ENCODE results near the gene MGME1. TPM values are rescaled to one million over a fixed set of nuclear protein-coding genes. Genes with fewer than 3 reads are reported as not detected.

The MGME1 gene
- total and polyA plus RNA-seq, 2 donors: 22.9 to 23.1 TPM

DNA sequence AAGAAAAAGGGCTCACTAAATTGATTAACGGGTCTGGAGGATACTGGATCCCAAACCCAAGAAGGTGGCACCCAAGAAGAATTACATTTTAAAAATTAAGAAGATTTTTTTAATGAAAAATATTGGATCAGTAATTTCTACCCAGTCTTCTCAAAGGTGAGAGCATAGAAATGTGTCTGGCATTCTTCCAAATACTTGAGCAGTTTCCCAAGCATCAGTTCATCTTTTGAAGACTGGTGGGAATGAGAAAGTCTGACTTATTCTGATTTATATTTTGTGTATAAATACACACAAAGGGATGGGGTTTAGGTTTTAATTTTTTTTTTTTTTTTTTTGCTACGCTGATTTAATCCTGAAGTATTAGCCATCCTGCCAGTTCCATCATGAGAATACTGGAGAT lies 3.3 kb downstream of the MGME1 start:
- WGBS: 94% methylated on average over 2 of the region's 2 CpGs
- H3K27ac ChIP-seq (ENCODE audit: low read depth in 1 of 2, low read length in 1 of 2): no peak overlapping the region
- peaks cover 13 to 22% of the 10 kb centered on the region in 2 donors for H3K4me1 ChIP-seq (ENCODE audit: control insufficient read depth in 2 of 2, insufficient read depth in 2 of 2, low read length in 2 of 2)

GRCh38 chr20:17976305-17976704 lies 7.5 kb downstream of the MGME1 start:
- Histone ChIP-seq H3K4me1 (ENCODE audit: control insufficient read depth in 2 of 2, insufficient read depth in 2 of 2, low read length in 2 of 2) (peaks cover 9 to 18% of the 10 kb centered on the region in 2 donors), H3K36me3 (ENCODE audit: control insufficient read depth in 2 of 2, insufficient read depth in 2 of 2, low read length in 1 of 2) (peaks cover 16 to 21% of the 10 kb centered on the region in 2 donors), H3K9me3 (ENCODE audit: control insufficient read depth in 2 of 2, insufficient read depth in 1 of 2, low read length in 1 of 2) (no peaks in the 10 kb centered on the region), H3K27me3 (ENCODE audit: control insufficient read depth in 2 of 2, insufficient read depth in 1 of 2, low read length in 1 of 2) (no peaks in the 10 kb centered on the region), H3K4me3 (ENCODE audit: low read length in 2 of 2) (no peak overlapping the region), H3K27ac (ENCODE audit: low read depth in 1 of 2, low read length in 1 of 2) (no peak overlapping the region)
- no peak for DNase-seq (ENCODE audit: low read depth in 6 of 9, low spot score in 9 of 9)
- WGBS: 96% methylated on average over 6 of the region's 6 CpGs

More for the DNA sequence above, 3.3 kb downstream of the MGME1 start:
- peaks cover 5 to 6% of the 10 kb centered on the region in 2 donors for H3K36me3 ChIP-seq (ENCODE audit: control insufficient read depth in 2 of 2, insufficient read depth in 2 of 2, low read length in 1 of 2)
- no peaks in the 10 kb centered on the region for H3K9me3 ChIP-seq (ENCODE audit: control insufficient read depth in 2 of 2, insufficient read depth in 1 of 2, low read length in 1 of 2)
- H3K27me3 ChIP-seq (ENCODE audit: control insufficient read depth in 2 of 2, insufficient read depth in 1 of 2, low read length in 1 of 2): no peaks in the 10 kb centered on the region
- no peak for DNase-seq (ENCODE audit: low read depth in 6 of 9, low spot score in 9 of 9)
- H3K4me3 ChIP-seq (ENCODE audit: low read length in 2 of 2): peak overlapping the region; percentile 6

GRCh38 chr20:17985388-17986018 lies 16.7 kb downstream of the MGME1 start:
- Histone ChIP-seq H3K4me3 (ENCODE audit: low read length in 2 of 2) (no peak overlapping the region), H3K27ac (ENCODE audit: low read depth in 1 of 2, low read length in 1 of 2) (no peak overlapping the region), H3K4me1 (ENCODE audit: control insufficient read depth in 2 of 2, insufficient read depth in 2 of 2, low read length in 2 of 2) (no peaks in the 10 kb centered on the region), H3K27me3 (ENCODE audit: control insufficient read depth in 2 of 2, insufficient read depth in 1 of 2, low read length in 1 of 2) (no peaks in the 10 kb centered on the region), H3K36me3 (ENCODE audit: control insufficient read depth in 2 of 2, insufficient read depth in 2 of 2, low read length in 1 of 2) (peaks cover 13 to 34% of the 10 kb centered on the region in 2 donors), H3K9me3 (ENCODE audit: control insufficient read depth in 2 of 2, insufficient read depth in 1 of 2, low read length in 1 of 2) (no peaks in the 10 kb centered on the region)
- no peak for DNase-seq (ENCODE audit: low read depth in 6 of 9, low spot score in 9 of 9)
- WGBS: 98% methylated on average over 7 of the region's 7 CpGs

- Histone ChIP-seq H3K27me3 (ENCODE audit: control insufficient read depth in 2 of 2, insufficient read depth in 1 of 2, low read length in 1 of 2) (no peaks in the 10 kb centered on the region), H3K27ac (ENCODE audit: low read depth in 1 of 2, low read length in 1 of 2) (no peak overlapping the region), H3K36me3 (ENCODE audit: control insufficient read depth in 2 of 2, insufficient read depth in 2 of 2, low read length in 1 of 2) (peaks cover 9 to 27% of the 10 kb centered on the region in 2 donors), H3K4me1 (ENCODE audit: control insufficient read depth in 2 of 2, insufficient read depth in 2 of 2, low read length in 2 of 2) (peaks cover 0 to 5% of the 10 kb centered on the region in 2 donors), H3K9me3 (ENCODE audit: control insufficient read depth in 2 of 2, insufficient read depth in 1 of 2, low read length in 1 of 2) (no peaks in the 10 kb centered on the region), H3K4me3 (ENCODE audit: low read length in 2 of 2) (no peak overlapping the region)
- DNase-seq (ENCODE audit: low read depth in 6 of 9, low spot score in 9 of 9): peak in 1 of 9 donors; percentile 50
- WGBS: 95% methylated on average over 3 of the region's 3 CpGs
Measured at GRCh38 chr20:17987988-17988387, 19.2 kb downstream of the MGME1 start.

DNA sequence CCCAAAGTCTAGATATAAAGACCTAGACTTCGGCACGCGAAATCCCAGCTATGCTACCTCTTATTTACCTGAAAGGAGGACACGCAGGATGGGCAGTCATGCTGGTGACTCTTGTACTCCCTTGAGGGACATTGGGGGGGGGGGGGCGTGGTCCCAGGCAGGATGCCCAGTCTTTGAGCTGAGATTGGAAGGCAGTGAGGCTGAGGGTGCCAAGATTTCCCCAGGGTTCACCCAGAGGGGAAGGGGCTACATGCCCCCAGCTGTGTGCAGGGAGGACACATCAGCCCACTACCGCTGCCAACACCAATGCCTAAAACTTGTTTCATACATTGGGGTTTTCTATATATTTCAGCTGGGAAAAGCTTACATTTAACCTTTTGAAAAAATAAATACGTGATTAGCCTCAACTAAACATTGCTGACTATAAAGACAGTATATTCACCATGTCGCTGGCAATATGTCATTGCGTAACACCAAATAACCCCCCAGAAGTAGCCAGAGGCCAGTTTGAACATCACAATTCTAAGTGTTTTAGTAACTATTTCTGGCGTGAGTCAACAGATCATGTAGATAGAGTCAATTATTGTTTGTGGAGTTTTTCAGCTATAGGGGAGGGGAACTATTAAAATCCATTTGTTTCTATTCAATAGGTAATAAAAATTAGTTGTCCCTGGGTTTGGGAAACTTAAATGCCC lies 21.6 kb downstream of the MGME1 start:
- peaks cover 9 to 27% of the 10 kb centered on the region in 2 donors for H3K36me3 ChIP-seq (ENCODE audit: control insufficient read depth in 2 of 2, insufficient read depth in 2 of 2, low read length in 1 of 2)

GRCh38 chr20:17992224-17992637 lies 23.4 kb downstream of the MGME1 start:
- H3K4me1 ChIP-seq (ENCODE audit: control insufficient read depth in 2 of 2, insufficient read depth in 2 of 2, low read length in 2 of 2): peaks cover 0 to 5% of the 10 kb centered on the region in 2 donors
- no peak for DNase-seq (ENCODE audit: low read depth in 6 of 9, low spot score in 9 of 9)
- H3K36me3 ChIP-seq (ENCODE audit: control insufficient read depth in 2 of 2, insufficient read depth in 2 of 2, low read length in 1 of 2): peaks cover 5 to 22% of the 10 kb centered on the region in 2 donors
- WGBS: 95% methylated on average over 6 of the region's 6 CpGs
- H3K4me3 ChIP-seq (ENCODE audit: low read length in 2 of 2): no peak overlapping the region
- H3K27me3 ChIP-seq (ENCODE audit: control insufficient read depth in 2 of 2, insufficient read depth in 1 of 2, low read length in 1 of 2): no peaks in the 10 kb centered on the region
- H3K27ac ChIP-seq (ENCODE audit: low read depth in 1 of 2, low read length in 1 of 2): no peak overlapping the region
- H3K9me3 ChIP-seq (ENCODE audit: control insufficient read depth in 2 of 2, insufficient read depth in 1 of 2, low read length in 1 of 2): no peaks in the 10 kb centered on the region

More for the DNA sequence above, 21.6 kb downstream of the MGME1 start:
- Histone ChIP-seq H3K4me1 (ENCODE audit: control insufficient read depth in 2 of 2, insufficient read depth in 2 of 2, low read length in 2 of 2) (peaks cover 0 to 5% of the 10 kb centered on the region in 2 donors), H3K9me3 (ENCODE audit: control insufficient read depth in 2 of 2, insufficient read depth in 1 of 2, low read length in 1 of 2) (no peaks in the 10 kb centered on the region), H3K27me3 (ENCODE audit: control insufficient read depth in 2 of 2, insufficient read depth in 1 of 2, low read length in 1 of 2) (no peaks in the 10 kb centered on the region), H3K27ac (ENCODE audit: low read depth in 1 of 2, low read length in 1 of 2) (no peak overlapping the region), H3K4me3 (ENCODE audit: low read length in 2 of 2) (no peak overlapping the region)
- WGBS: 98% methylated on average over 10 of the region's 10 CpGs
- no peak for DNase-seq (ENCODE audit: low read depth in 6 of 9, low spot score in 9 of 9)

GRCh38 chr20:17992847-17993513 lies 24.2 kb downstream of the MGME1 start:
- no peaks in the 10 kb centered on the region for H3K9me3 ChIP-seq (ENCODE audit: control insufficient read depth in 2 of 2, insufficient read depth in 1 of 2, low read length in 1 of 2)
- DNase-seq (ENCODE audit: low read depth in 6 of 9, low spot score in 9 of 9): peak in 3 of 9 donors; percentile 10 to 41 (median 26)
- no peak overlapping the region for H3K27ac ChIP-seq (ENCODE audit: low read depth in 1 of 2, low read length in 1 of 2)
- H3K27me3 ChIP-seq (ENCODE audit: control insufficient read depth in 2 of 2, insufficient read depth in 1 of 2, low read length in 1 of 2): no peaks in the 10 kb centered on the region
- H3K36me3 ChIP-seq (ENCODE audit: control insufficient read depth in 2 of 2, insufficient read depth in 2 of 2, low read length in 1 of 2): peaks cover 3 to 22% of the 10 kb centered on the region in 2 donors
- peaks cover 0 to 5% of the 10 kb centered on the region in 2 donors for H3K4me1 ChIP-seq (ENCODE audit: control insufficient read depth in 2 of 2, insufficient read depth in 2 of 2, low read length in 2 of 2)
- WGBS: 73% methylated on average over 5 of the region's 5 CpGs
- no peak overlapping the region for H3K4me3 ChIP-seq (ENCODE audit: low read length in 2 of 2)

- 97% methylated on average over 3 of the region's 3 CpGs for WGBS
- H3K4me3 ChIP-seq (ENCODE audit: low read length in 2 of 2): no peak overlapping the region
- peaks cover 0 to 5% of the 10 kb centered on the region in 2 donors for H3K4me1 ChIP-seq (ENCODE audit: control insufficient read depth in 2 of 2, insufficient read depth in 2 of 2, low read length in 2 of 2)
- H3K27ac ChIP-seq (ENCODE audit: low read depth in 1 of 2, low read length in 1 of 2): no peak overlapping the region
- peaks cover 3 to 17% of the 10 kb centered on the region in 2 donors for H3K36me3 ChIP-seq (ENCODE audit: control insufficient read depth in 2 of 2, insufficient read depth in 2 of 2, low read length in 1 of 2)
- DNase-seq (ENCODE audit: low read depth in 6 of 9, low spot score in 9 of 9): no peak
- no peaks in the 10 kb centered on the region for H3K27me3 ChIP-seq (ENCODE audit: control insufficient read depth in 2 of 2, insufficient read depth in 1 of 2, low read length in 1 of 2)
- H3K9me3 ChIP-seq (ENCODE audit: control insufficient read depth in 2 of 2, insufficient read depth in 1 of 2, low read length in 1 of 2): no peaks in the 10 kb centered on the region
Measured at GRCh38 chr20:17993546-17993945, 24.7 kb downstream of the MGME1 start.
